ENCODE results near the gene AGBL1.

GRCh38 chr15:87032295-87032694 is 952.6 kb downstream of the AGBL1 start:
- TF ChIP-seq EZH2 (IDR thresholded peaks at IDR 0.05; ENCODE audit: borderline replicate concordance, low read depth, low read length, severe bottlenecking) (no peak), CTCF (IDR thresholded peaks at IDR 0.05; ENCODE audit: borderline replicate concordance, extremely low read depth, low read length, poor library complexity, severe bottlenecking) (no peak)

Data from DND-41 (cell line).